H1 (cell line): Measurements from ENCODE around the gene RAD51B. TPM values are rescaled to one million over a fixed set of nuclear protein-coding genes. Genes with fewer than 3 reads are reported as not detected.

ENCODE experiments used
- ATF2 ChIP-seq: IDR thresholded peaks from 2 replicates; pipeline ENCODE4 v1.6.1; 2012; ENCODE audit warnings: low read length, inconsistent platforms
- CHD7 ChIP-seq: fragments of 300-600 bp; sonication (generic); IDR thresholded peaks from 2 replicates; pipeline ENCODE4 v1.7.1; 2012; ENCODE audit warnings: low read length, moderate library complexity, mild to moderate bottlenecking, inconsistent platforms; ENCODE audit not compliant: insufficient replicate concordance
- PHF8 ChIP-seq: fragments of 200-600 bp; sonication (generic); conservative IDR thresholded peaks from 2 replicates; pipeline ENCODE4 v1.7.1; 2012; ENCODE audit warnings: low read depth, mild to moderate bottlenecking, inconsistent platforms, low read length, moderate library complexity
- POU5F1 ChIP-seq: IDR thresholded peaks from 2 replicates; pipeline ENCODE4 v1.6.1; 2011; ENCODE audit warnings: low read depth, mild to moderate bottlenecking, low read length, moderate library complexity
- RFX5 ChIP-seq: IDR thresholded peaks from 2 replicates; pipeline ENCODE4 v1.6.1; 2011; ENCODE audit warnings: low read depth, low read length, improper control_type of control experiment, borderline replicate concordance
- polyA plus RNA-seq, 7 experiments: library from polyadenylated mRNA; depleted of rRNA in 3 of 7; stranded (reverse) in 5 of 7; unstranded in 2 of 7; fragments of >200 nt in 5 of 7; fragments of 200-250 nt in 2 of 7; gene quantifications; 1 replicate in 5 of 7; 2 replicates in 1 of 7; 4 replicates in 1 of 7; pipeline versions ENCODE4 v1.2.1 to v1.2.3, GENCODE V29; 2011 to 2013; ENCODE audit warnings: missing spikeins in 2 of 7, mixed read lengths in 2 of 7
- total RNA-seq: library from RNA; stranded (reverse); fragmentation: NEBNext Ultra II Directional; extraction: Animal tissue kit (Norgen Biotek cat#: 25700); gene quantifications from 2 replicates; pipeline ENCODE4 v1.2.1, GENCODE V29; 2021

Gene RAD51B
- total and polyA plus RNA-seq, 2 of the 8 experiments (the other 6 are each of a cell fraction or from before 2014, with no cell fraction given) = 3.9 to 14.9 TPM

- TF ChIP-seq CHD7 = no peak
- TF ChIP-seq ATF2 = no peak
- TF ChIP-seq RFX5 = no peak
- TF ChIP-seq POU5F1 = no peak
- TF ChIP-seq PHF8 = no peak
- TF ChIP-seq, all 59 proteins: peak for 0
These were observed 530.5 kb downstream of the RAD51B start (continued) for GRCh38 chr14:68349900-68350629.
